ENCODE measurements around the gene CATSPERE.

- no peak for TF ChIP-seq EZH2 (IDR thresholded peaks at IDR 0.05; ENCODE audit: borderline replicate concordance, low read length)
- TF ChIP-seq, protein P1, sequence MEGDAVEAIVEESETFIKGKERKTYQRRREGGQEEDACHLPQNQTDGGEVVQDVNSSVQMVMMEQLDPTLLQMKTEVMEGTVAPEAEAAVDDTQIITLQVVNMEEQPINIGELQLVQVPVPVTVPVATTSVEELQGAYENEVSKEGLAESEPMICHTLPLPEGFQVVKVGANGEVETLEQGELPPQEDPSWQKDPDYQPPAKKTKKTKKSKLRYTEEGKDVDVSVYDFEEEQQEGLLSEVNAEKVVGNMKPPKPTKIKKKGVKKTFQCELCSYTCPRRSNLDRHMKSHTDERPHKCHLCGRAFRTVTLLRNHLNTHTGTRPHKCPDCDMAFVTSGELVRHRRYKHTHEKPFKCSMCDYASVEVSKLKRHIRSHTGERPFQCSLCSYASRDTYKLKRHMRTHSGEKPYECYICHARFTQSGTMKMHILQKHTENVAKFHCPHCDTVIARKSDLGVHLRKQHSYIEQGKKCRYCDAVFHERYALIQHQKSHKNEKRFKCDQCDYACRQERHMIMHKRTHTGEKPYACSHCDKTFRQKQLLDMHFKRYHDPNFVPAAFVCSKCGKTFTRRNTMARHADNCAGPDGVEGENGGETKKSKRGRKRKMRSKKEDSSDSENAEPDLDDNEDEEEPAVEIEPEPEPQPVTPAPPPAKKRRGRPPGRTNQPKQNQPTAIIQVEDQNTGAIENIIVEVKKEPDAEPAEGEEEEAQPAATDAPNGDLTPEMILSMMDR (IDR thresholded peaks at IDR 0.05; ENCODE audit: low read length): no peak
Measured at GRCh38 chr1:244634546-244634945, 173.5 kb downstream of the CATSPERE start.

All from OCI-LY1 (cell line).